Upper lobe of right lung (tissue), 1 donor: ENCODE data around the gene PSMD11. TPM values are rescaled to one million over a fixed set of nuclear protein-coding genes. Genes with fewer than 3 reads are reported as not detected.
A peak's percentile ranks its signal among the peaks of the same experiment; 100 is the strongest.

Experiments used
- ATAC-seq: fragments of 200-7000 bp; cut with Tn5 transposase; one replicate; pipeline ENCODE4 v1.9.1; 2020; ENCODE audit warnings: mild to moderate bottlenecking, moderate library complexity
- DNase-seq: peaks from one replicate; pipeline ENCODE4 v3.0.0-alpha.2; 2020
- H3K27ac ChIP-seq: fragments of 200-600 bp; one replicate; pipeline ENCODE4 v1.8.0; 2022
- H3K27me3 ChIP-seq: fragments of 200-600 bp; one replicate; pipeline ENCODE4 v1.8.0; 2022; ENCODE audit warnings: mild to moderate bottlenecking
- H3K36me3 ChIP-seq: fragments of 200-600 bp; one replicate; pipeline ENCODE4 v1.8.0; 2022
- H3K4me1 ChIP-seq: fragments of 200-600 bp; one replicate; pipeline ENCODE4 v1.8.0; 2022
- H3K4me3 ChIP-seq: fragments of 200-600 bp; one replicate; pipeline ENCODE4 v1.8.0; 2022; ENCODE audit warnings: mild to moderate bottlenecking
- H3K9me3 ChIP-seq: fragments of 200-600 bp; one replicate; pipeline ENCODE4 v1.8.0; 2022
- intact Hi-C: fragments of 100-400 bp; cut with DNase I; formaldehyde crosslinking; loops from one replicate; pipeline ENCODE4 v1.11.0; 2022
- total RNA-seq: library from RNA; stranded (reverse); fragmentation: NEBNext Ultra II Directional; extraction: Animal tissue kit (Norgen Biotek cat#: 25700); gene quantifications from one replicate; pipeline ENCODE4 v1.2.1, GENCODE V29; 2021
- TF ChIP-seq, protein P1 (sequence below): fragments of 200-600 bp; IDR thresholded peaks from one replicate; pipeline ENCODE4 v1.8.0; 2022; ENCODE audit warnings: antibody characterized with exemption
- donor health status: DM: no; HTN: yes; CAD: no; lungs with severe emphysema.

PSMD11 gene
- total RNA-seq, 1 donor from 2014 or later, result 62.8 TPM

DNA sequence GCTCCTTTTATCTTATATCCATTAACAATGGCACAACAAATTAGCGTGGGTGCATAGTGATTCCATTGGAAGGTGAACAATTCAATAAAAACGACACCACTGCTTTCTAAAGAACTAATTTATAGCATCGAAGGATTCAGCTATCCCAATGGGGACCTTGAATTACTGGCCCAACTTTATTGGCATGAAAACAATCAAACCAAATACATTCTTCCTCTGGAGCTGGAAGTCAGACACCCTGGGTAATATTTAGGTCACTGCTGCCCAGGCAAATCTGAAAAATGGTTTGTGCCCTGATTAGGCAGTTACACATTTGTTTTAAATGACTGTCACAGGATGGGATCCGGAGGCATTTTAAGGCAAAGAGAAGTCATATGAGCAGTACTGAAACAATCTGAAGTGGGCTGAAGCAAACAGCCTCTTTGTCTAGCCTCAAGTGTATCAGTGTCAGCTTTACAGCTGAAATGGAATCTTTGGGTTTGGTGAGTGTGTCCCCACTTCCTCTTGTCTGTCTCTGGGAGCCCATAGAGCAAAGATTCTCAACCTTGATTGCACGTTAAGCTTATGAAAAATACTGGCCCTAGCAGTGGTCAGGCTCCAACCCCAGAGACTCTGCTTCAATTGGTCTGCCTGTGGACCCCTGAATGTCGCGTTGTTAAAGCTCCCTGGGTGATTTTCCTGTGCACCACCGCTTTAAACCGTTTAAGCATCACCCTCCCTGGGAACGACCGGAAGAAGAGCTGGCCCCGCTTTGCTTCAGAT is 72.8 kb downstream of the PSMD11 start:
- TF ChIP-seq, protein P1, sequence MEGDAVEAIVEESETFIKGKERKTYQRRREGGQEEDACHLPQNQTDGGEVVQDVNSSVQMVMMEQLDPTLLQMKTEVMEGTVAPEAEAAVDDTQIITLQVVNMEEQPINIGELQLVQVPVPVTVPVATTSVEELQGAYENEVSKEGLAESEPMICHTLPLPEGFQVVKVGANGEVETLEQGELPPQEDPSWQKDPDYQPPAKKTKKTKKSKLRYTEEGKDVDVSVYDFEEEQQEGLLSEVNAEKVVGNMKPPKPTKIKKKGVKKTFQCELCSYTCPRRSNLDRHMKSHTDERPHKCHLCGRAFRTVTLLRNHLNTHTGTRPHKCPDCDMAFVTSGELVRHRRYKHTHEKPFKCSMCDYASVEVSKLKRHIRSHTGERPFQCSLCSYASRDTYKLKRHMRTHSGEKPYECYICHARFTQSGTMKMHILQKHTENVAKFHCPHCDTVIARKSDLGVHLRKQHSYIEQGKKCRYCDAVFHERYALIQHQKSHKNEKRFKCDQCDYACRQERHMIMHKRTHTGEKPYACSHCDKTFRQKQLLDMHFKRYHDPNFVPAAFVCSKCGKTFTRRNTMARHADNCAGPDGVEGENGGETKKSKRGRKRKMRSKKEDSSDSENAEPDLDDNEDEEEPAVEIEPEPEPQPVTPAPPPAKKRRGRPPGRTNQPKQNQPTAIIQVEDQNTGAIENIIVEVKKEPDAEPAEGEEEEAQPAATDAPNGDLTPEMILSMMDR, result no peak
- intact Hi-C loops, result no loop called here

DNA sequence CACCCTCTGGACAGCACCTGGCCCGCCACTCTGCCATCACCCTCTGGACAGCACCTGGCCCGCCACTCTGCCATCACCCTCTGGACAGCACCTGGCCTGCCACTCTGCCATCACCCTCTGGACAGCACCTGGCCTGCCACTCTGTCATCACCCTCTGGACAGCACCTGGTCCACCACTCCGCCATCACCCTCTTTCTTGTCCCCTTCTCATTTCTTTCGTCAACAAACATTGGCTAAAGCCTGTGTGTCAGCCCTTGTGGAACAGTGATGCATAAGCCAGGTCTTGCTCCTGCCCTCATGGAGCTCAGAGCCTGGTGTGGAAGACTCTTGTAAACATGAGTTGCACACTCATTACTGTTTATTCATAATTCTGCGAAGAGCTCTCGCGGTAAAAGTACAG is 73.7 kb downstream of the PSMD11 start:
- ATAC-seq, result no peak
- no peak overlapping the region for H3K27ac ChIP-seq
- intact Hi-C loops, result no loop called here
- no peaks in the 10 kb centered on the region for H3K27me3 ChIP-seq
- H3K4me1 ChIP-seq, result peaks cover 18% of the 10 kb centered on the region
- H3K9me3 ChIP-seq, result no peaks in the 10 kb centered on the region
- H3K36me3 ChIP-seq, result no peaks in the 10 kb centered on the region
- H3K4me3 ChIP-seq, result no peak overlapping the region
- no peak for DNase-seq
- TF ChIP-seq, protein P1, result no peak

More for the DNA sequence above, 72.8 kb downstream of the PSMD11 start:
- Histone ChIP-seq H3K36me3 (no peaks in the 10 kb centered on the region), H3K4me3 (no peak overlapping the region), H3K27me3 (no peaks in the 10 kb centered on the region), H3K27ac (no peak overlapping the region), H3K9me3 (no peaks in the 10 kb centered on the region), H3K4me1 (peaks cover 18% of the 10 kb centered on the region)
- DNase-seq (no peak), ATAC-seq (no peak)

DNA sequence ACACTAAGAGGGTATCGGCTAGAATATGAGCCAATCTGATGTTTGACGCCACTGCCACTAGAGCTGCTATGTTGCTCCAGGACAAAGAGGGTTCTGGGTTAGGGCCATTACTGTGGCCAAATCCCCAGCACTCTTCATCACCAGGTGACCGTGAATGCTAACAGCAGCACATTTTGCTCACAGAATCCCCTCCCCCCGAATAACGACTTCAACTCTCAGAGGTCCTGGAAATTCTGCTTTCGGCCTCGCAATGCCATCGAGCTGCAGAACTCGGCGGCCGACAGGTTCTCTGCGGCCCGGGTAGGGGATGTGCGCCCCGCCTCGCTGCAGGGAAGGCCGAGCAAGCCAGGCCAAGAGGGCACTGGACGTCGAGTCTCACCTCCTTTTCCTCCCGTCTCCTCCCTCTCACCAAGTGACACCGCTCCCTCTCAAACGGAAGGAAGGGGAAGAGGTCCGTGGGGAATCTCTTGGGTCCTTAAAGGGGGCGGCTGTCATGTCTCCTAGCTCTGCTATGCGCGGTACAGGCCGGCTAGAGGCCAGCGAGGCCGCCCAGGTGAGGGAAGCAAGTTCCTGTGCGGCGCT is 74.4 kb downstream of the PSMD11 start:
- peak overlapping the region; percentile 45 for H3K4me3 ChIP-seq
- intact Hi-C loops, result no loop called here
- H3K9me3 ChIP-seq, result no peaks in the 10 kb centered on the region
- peaks cover 18% of the 10 kb centered on the region for H3K4me1 ChIP-seq
- ATAC-seq (no peak), DNase-seq (no peak)
- H3K36me3 ChIP-seq, result no peaks in the 10 kb centered on the region
- TF ChIP-seq, protein P1, result no peak
- H3K27ac ChIP-seq, result no peak overlapping the region
- no peaks in the 10 kb centered on the region for H3K27me3 ChIP-seq

DNA sequence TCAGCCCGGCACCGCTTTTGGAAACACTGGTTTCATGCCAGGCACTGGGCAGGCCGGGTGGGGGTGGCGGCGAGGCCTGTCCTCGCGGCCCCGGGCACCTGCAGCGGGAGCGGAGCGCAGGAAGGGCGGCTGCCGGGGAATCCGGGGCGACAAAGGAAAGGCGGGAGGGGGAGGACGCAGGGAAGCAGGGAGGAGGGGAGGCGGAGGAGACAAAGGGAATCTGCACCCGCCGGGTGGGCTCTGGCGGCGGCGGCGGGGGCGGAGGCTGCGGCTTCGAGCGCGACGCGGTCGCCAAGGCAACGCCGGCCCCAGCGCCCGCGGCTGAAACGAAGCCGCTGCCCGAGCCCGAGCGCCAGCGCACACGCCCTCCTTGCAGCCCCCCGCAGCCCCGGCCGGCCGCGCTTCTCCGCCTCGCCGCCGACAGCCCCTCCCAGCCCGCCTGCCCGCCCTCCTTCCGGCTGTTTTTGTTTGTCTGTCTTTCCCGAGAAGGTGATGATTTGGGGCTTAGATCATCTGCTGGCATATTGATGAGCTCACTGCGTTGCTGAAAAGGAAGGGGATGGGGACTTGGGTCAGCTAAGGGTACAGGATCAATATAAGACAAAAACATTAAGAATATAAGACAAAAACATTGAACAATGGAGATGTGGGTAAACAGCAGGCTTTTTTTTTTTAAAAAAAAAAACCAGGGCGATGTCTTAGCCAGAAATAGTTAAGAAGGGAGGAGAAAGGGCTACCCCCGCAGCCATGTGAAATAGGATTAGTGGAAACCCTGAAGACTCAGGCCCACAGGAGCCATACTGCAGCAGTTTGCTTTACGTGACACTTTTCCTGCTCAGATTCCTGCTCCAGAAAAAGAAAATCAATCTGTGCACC is 75.2 kb downstream of the PSMD11 start:
- DNase-seq (peak; percentile 72), ATAC-seq (peak; percentile 74)
- Histone ChIP-seq H3K4me1 (peaks cover 18% of the 10 kb centered on the region), H3K9me3 (no peaks in the 10 kb centered on the region), H3K4me3 (peak overlapping the region; percentile 45), H3K27ac (peak overlapping the region; percentile 14), H3K36me3 (no peaks in the 10 kb centered on the region), H3K27me3 (no peaks in the 10 kb centered on the region)
- intact Hi-C loops, result no loop called here
- TF ChIP-seq, protein P1, result no peak

DNA sequence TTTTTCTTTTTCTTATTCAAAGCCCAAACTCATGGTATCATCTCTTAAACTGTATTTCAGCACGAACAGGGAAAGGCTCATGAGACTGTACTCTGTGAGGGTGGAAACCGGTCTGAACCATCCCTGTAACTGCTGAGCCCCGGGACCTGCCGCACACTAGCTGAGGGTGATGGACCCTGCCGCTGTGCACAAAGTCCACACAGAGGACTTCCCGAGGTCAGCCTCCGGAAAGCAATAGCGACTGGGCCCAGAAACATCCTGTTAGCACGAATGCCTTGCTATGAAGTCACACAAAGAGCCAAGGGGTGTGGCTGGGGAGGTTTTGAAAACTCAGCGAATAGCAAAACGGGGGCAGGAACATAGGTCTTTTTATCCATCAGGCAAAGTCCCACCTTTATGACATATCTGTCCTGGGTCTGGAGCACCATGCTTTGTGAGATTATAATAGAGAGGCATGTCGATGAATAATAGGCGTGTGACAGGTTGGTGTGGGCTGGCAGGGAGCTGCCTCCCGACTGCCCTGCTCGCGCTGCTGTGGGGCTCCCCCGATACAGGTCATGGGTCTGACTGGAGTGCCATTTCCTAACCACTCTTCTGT is 75.9 kb downstream of the PSMD11 start:
- H3K9me3 ChIP-seq, result no peaks in the 10 kb centered on the region
- no peak for DNase-seq
- ATAC-seq, result peak; percentile 45
- intact Hi-C loops, result no loop called here
- peak overlapping the region; percentile 14 for H3K27ac ChIP-seq
- H3K27me3 ChIP-seq, result no peaks in the 10 kb centered on the region
- TF ChIP-seq, protein P1, result no peak
- H3K4me3 ChIP-seq, result peak overlapping the region; percentile 45
- no peaks in the 10 kb centered on the region for H3K36me3 ChIP-seq
- peaks cover 18% of the 10 kb centered on the region for H3K4me1 ChIP-seq
